ENCODE measurements around the gene PGD.

- TF ChIP-seq CTCF (conservative IDR thresholded peaks at IDR 0.05; ENCODE audit: low read depth, low read length) (no peak), EZH2 (IDR thresholded peaks at IDR 0.05; ENCODE audit: low read length, unreplicated experiment) (no peak)
Measured at GRCh38 chr1:10440794-10441193, 41.9 kb downstream of the PGD start.
